ENCODE results near the gene KCNH2.
A peak's percentile ranks its signal among the peaks of the same experiment; 100 is the strongest.

Gene KCNH2

GRCh38 chr7:150974468-150975391 is 3.4 kb downstream of the KCNH2 start (continued):
- TF ChIP-seq ZNF777 (tag by site-specific recombination; IDR thresholded peaks at IDR 0.05; ENCODE audit: borderline replicate concordance) = peak; percentile 61; the same call in 1 of the 2 replicates
- peak; percentile 54; the same call in 1 of the 2 replicates for TF ChIP-seq GLIS2 (tag by site-specific recombination; IDR thresholded peaks at IDR 0.05)
- TF ChIP-seq ZNF394 (tag by site-specific recombination; IDR thresholded peaks at IDR 0.05; ENCODE audit: borderline replicate concordance) = peak; percentile 55; the same call in 1 of the 2 replicates
- peak; percentile 26; the same call in 1 of the 2 replicates for TF ChIP-seq ZNF398 (tag by site-specific recombination; IDR thresholded peaks at IDR 0.05)
- 0 out of 2 replicates have a peak, but pooled peaks have one; percentile 17 for TF ChIP-seq OSR2 (tag by site-specific recombination; IDR thresholded peaks at IDR 0.05)
- TF ChIP-seq ZNF768 (tag by site-specific recombination; IDR thresholded peaks at IDR 0.05) = no peak
- TF ChIP-seq ZNF404 (tag by site-specific recombination; IDR thresholded peaks at IDR 0.05) = no peak
- TF ChIP-seq ZEB2 (tag by site-specific recombination; IDR thresholded peaks at IDR 0.05) = peak; percentile 86
- TF ChIP-seq ZIC2 (tag by site-specific recombination; IDR thresholded peaks at IDR 0.05) = peak; percentile 81
- TF ChIP-seq, protein P1, sequence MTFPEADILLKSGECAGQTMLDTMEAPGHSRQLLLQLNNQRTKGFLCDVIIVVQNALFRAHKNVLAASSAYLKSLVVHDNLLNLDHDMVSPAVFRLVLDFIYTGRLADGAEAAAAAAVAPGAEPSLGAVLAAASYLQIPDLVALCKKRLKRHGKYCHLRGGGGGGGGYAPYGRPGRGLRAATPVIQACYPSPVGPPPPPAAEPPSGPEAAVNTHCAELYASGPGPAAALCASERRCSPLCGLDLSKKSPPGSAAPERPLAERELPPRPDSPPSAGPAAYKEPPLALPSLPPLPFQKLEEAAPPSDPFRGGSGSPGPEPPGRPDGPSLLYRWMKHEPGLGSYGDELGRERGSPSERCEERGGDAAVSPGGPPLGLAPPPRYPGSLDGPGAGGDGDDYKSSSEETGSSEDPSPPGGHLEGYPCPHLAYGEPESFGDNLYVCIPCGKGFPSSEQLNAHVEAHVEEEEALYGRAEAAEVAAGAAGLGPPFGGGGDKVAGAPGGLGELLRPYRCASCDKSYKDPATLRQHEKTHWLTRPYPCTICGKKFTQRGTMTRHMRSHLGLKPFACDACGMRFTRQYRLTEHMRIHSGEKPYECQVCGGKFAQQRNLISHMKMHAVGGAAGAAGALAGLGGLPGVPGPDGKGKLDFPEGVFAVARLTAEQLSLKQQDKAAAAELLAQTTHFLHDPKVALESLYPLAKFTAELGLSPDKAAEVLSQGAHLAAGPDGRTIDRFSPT (tag by site-specific recombination; IDR thresholded peaks at IDR 0.05) = 0 out of 2 replicates have a peak, but pooled peaks have one; percentile 20
- TF ChIP-seq ZBTB44 (tag by site-specific recombination; IDR thresholded peaks at IDR 0.05) = peak; percentile 89
- TF ChIP-seq ZSCAN5A (tag by site-specific recombination; IDR thresholded peaks at IDR 0.05) = peak; percentile 67; the same call in 1 of the 2 replicates
- peak; percentile 28; the same call in 1 of the 2 replicates for TF ChIP-seq KLF17 (tag by site-specific recombination; IDR thresholded peaks at IDR 0.05)
- no peak for TF ChIP-seq ZNF266 (tag by site-specific recombination; IDR thresholded peaks at IDR 0.05; ENCODE audit: low read depth)
- 0 out of 2 replicates have a peak, but pooled peaks have one; percentile 25 for TF ChIP-seq YY2 (tag by site-specific recombination; IDR thresholded peaks at IDR 0.05)
- TF ChIP-seq ZNF114 (tag by site-specific recombination; IDR thresholded peaks at IDR 0.05) = no peak
- TF ChIP-seq ZNF580 (tag by site-specific recombination; IDR thresholded peaks at IDR 0.05) = 0 out of 2 replicates have a peak, but pooled peaks have one; percentile 21
- TF ChIP-seq ZNF639 (tag by site-specific recombination; IDR thresholded peaks at IDR 0.05) = no peak; the same call in 1 of the 2 replicates
- peak; percentile 63; the same call in 1 of the 2 replicates for TF ChIP-seq ZNF335 (tag by site-specific recombination; conservative IDR thresholded peaks at IDR 0.05)
- peak; percentile 59; the same call in 1 of the 2 replicates for TF ChIP-seq ZNF24 (tag by site-specific recombination; IDR thresholded peaks at IDR 0.05)
- TF ChIP-seq, protein P2, sequence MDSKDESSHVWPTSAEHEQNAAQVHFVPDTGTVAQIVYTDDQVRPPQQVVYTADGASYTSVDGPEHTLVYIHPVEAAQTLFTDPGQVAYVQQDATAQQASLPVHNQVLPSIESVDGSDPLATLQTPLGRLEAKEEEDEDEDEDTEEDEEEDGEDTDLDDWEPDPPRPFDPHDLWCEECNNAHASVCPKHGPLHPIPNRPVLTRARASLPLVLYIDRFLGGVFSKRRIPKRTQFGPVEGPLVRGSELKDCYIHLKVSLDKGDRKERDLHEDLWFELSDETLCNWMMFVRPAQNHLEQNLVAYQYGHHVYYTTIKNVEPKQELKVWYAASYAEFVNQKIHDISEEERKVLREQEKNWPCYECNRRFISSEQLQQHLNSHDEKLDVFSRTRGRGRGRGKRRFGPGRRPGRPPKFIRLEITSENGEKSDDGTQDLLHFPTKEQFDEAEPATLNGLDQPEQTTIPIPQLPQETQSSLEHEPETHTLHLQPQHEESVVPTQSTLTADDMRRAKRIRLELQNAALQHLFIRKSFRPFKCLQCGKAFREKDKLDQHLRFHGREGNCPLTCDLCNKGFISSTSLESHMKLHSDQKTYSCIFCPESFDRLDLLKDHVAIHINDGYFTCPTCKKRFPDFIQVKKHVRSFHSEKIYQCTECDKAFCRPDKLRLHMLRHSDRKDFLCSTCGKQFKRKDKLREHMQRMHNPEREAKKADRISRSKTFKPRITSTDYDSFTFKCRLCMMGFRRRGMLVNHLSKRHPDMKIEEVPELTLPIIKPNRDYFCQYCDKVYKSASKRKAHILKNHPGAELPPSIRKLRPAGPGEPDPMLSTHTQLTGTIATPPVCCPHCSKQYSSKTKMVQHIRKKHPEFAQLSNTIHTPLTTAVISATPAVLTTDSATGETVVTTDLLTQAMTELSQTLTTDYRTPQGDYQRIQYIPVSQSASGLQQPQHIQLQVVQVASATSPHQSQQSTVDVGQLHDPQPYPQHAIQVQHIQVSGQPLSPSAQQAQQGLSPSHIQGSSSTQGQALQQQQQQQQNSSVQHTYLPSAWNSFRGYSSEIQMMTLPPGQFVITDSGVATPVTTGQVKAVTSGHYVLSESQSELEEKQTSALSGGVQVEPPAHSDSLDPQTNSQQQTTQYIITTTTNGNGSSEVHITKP (tag by site-specific recombination; IDR thresholded peaks at IDR 0.05) = peak; percentile 89
- no peak for TF ChIP-seq ZFP69B (tag by site-specific recombination; IDR thresholded peaks at IDR 0.05)
- TF ChIP-seq MZF1 (tag by site-specific recombination; IDR thresholded peaks at IDR 0.05; ENCODE audit: borderline replicate concordance) = no peak

Measured in HEK293 (cell line).